GM18499 (cell line): ENCODE measurements around the gene TMEM53.
"Not testable (repeated sequence)": the region's sequence is repeated elsewhere in the genome, so short reads cannot be mapped to it uniquely, and the experiment has no call there.

ENCODE experiments used
- ATAC-seq: cut with Tn5 transposase; IDR thresholded peaks from one replicate; pipeline ENCODE4 v1.9.1; 2021; ENCODE audit warnings: moderate number of reproducible peaks; ENCODE audit not compliant: insufficient read depth, unreplicated experiment

The TMEM53 gene

GRCh38 chr1:44699375-44699774, 25.1 kb upstream of the TMEM53 start:
- ATAC-seq: not testable (repeated sequence)

- no peak for ATAC-seq
Measured at GRCh38 chr1:44698138-44698537, 23.9 kb upstream of the TMEM53 start.

GRCh38 chr1:44696789-44697345, 22.6 kb upstream of the TMEM53 start:
- ATAC-seq: no peak

GRCh38 chr1:44696101-44696500, 21.8 kb upstream of the TMEM53 start:
- no peak for ATAC-seq

GRCh38 chr1:44695671-44696070, 21.4 kb upstream of the TMEM53 start:
- ATAC-seq: no peak

GRCh38 chr1:44694863-44695478, 20.7 kb upstream of the TMEM53 start:
- peak; percentile 59 for ATAC-seq

- no peak for ATAC-seq
Measured at GRCh38 chr1:44693900-44694299, 19.6 kb upstream of the TMEM53 start.

- ATAC-seq: no peak
Measured at GRCh38 chr1:44693159-44693558, 18.9 kb upstream of the TMEM53 start.

GRCh38 chr1:44689447-44689765, 15.1 kb upstream of the TMEM53 start:
- ATAC-seq: no peak

- no peak for ATAC-seq
Measured at GRCh38 chr1:44688760-44689446, 14.6 kb upstream of the TMEM53 start.

- ATAC-seq: no peak
Measured at GRCh38 chr1:44685881-44686280, 11.6 kb upstream of the TMEM53 start.

- ATAC-seq: no peak
Measured at GRCh38 chr1:44685218-44685617, 10.9 kb upstream of the TMEM53 start.

GRCh38 chr1:44684525-44684924, 10.2 kb upstream of the TMEM53 start:
- ATAC-seq: no peak

GRCh38 chr1:44682883-44683265, 8.6 kb upstream of the TMEM53 start:
- no peak for ATAC-seq

GRCh38 chr1:44681905-44682882, 7.9 kb upstream of the TMEM53 start:
- ATAC-seq: no peak

- no peak for ATAC-seq
Measured at GRCh38 chr1:44679468-44679867, 5.2 kb upstream of the TMEM53 start.

GRCh38 chr1:44678626-44679025, 4.3 kb upstream of the TMEM53 start:
- no peak for ATAC-seq

- ATAC-seq: no peak
Measured at GRCh38 chr1:44678120-44678519, 3.8 kb upstream of the TMEM53 start.

- no peak for ATAC-seq
Measured at GRCh38 chr1:44677201-44677766, 3.0 kb upstream of the TMEM53 start.

GRCh38 chr1:44676484-44677200, 2.4 kb upstream of the TMEM53 start:
- ATAC-seq: no peak
